GM19099 (cell line): ENCODE measurements around the gene LRMDA.

ENCODE experiments used
- POLR2A ChIP-seq: IDR thresholded peaks from 3 replicates; pipeline ENCODE4 v1.6.1; 2011; ENCODE audit warnings: low read depth; ENCODE audit not compliant: insufficient read length; ENCODE audit errors: extremely low read depth

LRMDA gene

GRCh38 chr10:75764974-75765788 lies 333.8 kb downstream of the LRMDA start:
- no peak for TF ChIP-seq POLR2A

- no peak for TF ChIP-seq POLR2A
These were observed 334.3 kb downstream of the LRMDA start for GRCh38 chr10:75765789-75766096.

GRCh38 chr10:75766106-75766505 lies 334.7 kb downstream of the LRMDA start:
- no peak for TF ChIP-seq POLR2A

- no peak for TF ChIP-seq POLR2A
These were observed 339.2 kb downstream of the LRMDA start for GRCh38 chr10:75770626-75771081.

GRCh38 chr10:75771606-75772005 lies 340.2 kb downstream of the LRMDA start:
- TF ChIP-seq POLR2A: no peak

- TF ChIP-seq POLR2A: no peak
These were observed 340.9 kb downstream of the LRMDA start for GRCh38 chr10:75772153-75772887.

GRCh38 chr10:75773231-75773780 lies 341.9 kb downstream of the LRMDA start:
- TF ChIP-seq POLR2A: no peak

GRCh38 chr10:75773813-75774782 lies 342.7 kb downstream of the LRMDA start:
- no peak for TF ChIP-seq POLR2A

- TF ChIP-seq POLR2A: no peak
These were observed 343.5 kb downstream of the LRMDA start for GRCh38 chr10:75774783-75775490.

GRCh38 chr10:75776738-75777504 lies 345.5 kb downstream of the LRMDA start:
- no peak for TF ChIP-seq POLR2A

- TF ChIP-seq POLR2A: no peak
These were observed 347.2 kb downstream of the LRMDA start for GRCh38 chr10:75778665-75779064.

GRCh38 chr10:75779276-75779675 lies 347.9 kb downstream of the LRMDA start:
- TF ChIP-seq POLR2A: no peak

GRCh38 chr10:75782463-75783248 lies 351.2 kb downstream of the LRMDA start:
- TF ChIP-seq POLR2A: no peak
